ENCODE results near the gene WDR17.
A peak's percentile ranks its signal among the peaks of the same experiment; 100 is the strongest.

WDR17 gene

DNA sequence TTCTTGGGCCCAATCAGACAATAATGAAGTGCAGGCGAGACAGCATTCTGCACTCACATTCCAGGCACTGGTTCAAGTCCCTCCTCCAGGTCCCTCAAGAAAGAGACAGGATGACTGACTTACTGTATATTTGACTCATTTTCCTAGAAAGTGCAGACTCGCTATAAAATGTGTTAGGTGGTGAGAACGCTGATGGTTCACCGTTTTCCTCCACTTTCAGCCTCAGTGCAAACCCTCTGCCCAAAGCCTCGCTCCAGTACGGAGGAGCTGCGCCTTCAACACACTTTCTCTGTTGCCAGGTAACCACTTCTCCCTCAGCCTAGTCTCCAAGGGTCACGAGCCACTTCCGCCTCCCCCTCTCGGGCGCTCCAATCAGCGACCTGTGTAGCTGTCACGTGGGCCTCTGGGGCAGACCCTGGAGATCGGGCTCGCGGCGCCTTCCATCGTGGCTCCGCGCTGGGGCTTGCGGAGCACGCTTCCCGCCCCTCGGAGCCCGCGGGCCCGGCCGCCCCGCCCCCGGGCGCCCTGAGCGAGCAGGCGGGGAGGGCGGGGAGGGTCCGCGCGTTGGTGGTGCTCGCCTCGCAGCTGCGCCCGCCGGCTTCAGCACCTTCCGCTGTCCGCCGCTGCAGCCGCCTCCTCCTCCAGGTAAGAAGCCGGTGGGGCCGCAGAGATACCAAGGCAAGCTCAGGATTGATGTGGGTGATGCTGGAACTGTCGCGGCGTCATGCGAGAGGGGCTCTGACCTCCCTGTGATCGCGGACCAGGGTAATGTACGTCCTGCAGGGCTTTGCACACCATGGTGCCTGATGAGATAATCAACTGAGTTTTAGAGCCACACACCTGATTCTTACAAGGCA, at the start of gene WDR17:
WDR17 (plus strand) TSS at position 407 of the 857 bp plus-strand sequence. CDS start 45,740 bp downstream, outside the sequence.
- DNase-seq (ENCODE audit: low read depth in 2 of 3, low spot score in 2 of 3), result peak; percentile 28 to 61 (median 47)

DNA sequence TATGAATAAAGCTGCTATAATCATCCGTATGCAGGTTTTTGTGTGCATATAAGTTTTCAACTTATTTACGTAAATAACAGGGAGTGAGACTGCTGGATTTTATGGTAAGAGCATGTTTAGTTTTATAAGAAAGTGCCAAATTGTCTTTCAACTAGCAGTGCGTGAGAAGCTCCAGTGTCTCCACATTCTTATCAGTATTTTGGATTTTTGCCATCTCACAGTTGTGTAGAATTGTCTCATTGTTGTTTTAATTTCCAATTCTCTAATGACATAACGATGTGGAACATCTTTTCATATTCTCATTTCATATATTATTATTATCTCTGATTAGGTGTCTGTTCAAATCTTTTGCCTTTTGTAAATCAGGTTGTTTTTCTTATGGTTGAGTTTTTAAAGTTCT, 49.0 kb upstream of the WDR17 start:
- DNase-seq (ENCODE audit: low read depth in 2 of 3, low spot score in 2 of 3), result no peak

DNA sequence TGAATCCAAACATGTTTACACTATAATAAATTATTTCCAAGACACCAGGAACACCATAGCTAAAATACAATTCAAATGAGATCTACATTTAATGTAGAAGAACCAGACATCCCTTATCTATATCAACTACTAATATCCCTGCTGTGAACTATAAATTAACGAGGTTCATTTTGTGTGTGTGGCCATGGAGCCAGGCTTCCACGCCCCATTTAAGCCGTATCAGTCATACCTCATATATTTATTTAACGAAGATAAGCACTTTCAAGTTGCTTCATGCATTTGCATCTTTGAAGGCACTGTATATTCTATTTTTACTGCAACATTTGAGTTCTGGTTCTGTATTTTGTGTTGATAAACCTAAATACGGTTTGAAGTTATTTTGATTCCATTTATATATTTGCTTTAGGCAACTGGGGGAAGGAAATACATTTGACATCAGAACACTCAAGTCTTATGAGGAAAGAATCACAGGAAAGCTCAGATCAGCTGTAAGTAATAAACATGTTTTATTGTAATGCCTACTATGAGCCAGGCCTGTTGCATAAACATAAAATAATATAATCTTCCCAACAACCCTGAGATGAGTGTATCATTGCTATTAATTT, 45.1 kb upstream of the WDR17 start:
- DNase-seq (ENCODE audit: low read depth in 2 of 3, low spot score in 2 of 3), result no peak

DNA sequence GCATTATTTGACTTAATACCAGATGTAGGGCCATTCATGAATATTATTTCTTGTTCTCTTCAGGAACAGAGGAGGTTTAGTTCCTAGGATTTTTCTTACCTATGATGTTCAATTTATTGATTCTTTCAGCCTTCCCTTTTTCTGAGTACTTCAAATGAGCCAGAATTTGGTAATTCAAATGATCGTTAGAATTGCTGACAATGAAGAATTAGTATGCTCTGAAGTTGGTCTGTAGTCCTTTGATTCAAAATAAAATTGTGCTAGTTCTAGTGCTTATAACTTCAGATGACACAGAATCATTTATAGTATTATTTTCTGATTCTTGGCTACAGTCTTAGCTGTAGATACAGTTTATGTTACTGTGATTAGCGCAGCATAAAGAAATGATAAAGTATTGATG, 35.2 kb upstream of the WDR17 start:
- no peak for DNase-seq (ENCODE audit: low read depth in 2 of 3, low spot score in 2 of 3)

- no peak for DNase-seq (ENCODE audit: low read depth in 2 of 3, low spot score in 2 of 3)
These were observed 33.7 kb upstream of the WDR17 start for GRCh38 chr4:176031922-176032321.

DNA sequence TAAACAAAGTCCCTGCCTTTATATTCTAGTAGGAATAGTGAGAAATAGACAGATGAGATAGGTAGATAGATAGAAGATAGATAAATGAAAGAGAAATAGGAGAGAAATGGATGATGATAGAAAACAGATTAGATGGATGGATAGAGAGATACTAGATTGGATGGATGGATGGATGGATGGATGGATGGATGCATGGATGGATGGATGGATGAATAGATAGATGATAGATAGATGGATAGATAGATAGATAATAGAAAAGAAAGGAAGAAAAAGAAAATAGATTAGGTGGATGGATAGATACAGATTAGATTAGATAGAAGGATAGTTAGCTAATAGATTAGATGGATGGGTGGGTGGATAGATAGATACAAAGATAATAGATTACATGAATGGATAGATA, 33.2 kb upstream of the WDR17 start:
- no peak for DNase-seq (ENCODE audit: low read depth in 2 of 3, low spot score in 2 of 3)

DNA sequence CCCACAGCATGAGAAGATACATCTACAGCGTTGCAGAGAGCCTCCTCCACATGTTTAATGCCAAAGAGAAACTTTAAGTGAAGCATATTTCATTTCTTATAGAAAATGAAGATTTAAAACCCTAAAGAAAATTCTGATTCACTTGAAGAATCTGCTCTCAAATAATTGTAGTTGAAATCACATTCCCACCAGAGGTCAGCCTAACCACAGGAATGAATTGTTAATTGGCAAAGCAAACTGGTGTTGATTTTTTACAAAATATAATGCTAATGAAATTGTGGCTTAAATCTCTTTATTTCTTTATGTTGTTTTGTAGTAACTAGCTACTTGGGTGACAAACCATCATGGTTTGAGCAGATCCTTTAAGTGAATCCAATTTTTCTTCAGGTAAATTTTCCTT, 31.1 kb upstream of the WDR17 start:
- DNase-seq (ENCODE audit: low read depth in 2 of 3, low spot score in 2 of 3), result no peak

DNA sequence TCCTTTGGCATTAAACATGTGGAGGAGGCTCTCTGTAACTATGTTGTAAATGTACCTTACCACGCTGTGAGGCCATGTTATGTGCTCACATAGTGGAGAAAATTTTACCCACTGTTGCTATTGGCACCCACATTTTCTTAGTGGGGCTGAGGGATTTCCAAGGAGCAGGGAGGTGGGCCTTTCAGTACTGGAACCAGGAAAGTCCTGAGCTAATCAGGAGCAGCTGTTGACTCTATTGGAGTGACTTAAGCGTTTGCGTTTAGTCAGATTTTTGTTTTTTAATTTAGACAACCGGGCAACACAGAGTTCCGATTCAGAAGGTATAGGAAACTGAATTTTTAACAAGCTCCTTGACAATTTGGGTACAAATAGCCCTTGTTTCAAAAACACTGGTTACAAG, 30.7 kb upstream of the WDR17 start:
- DNase-seq (ENCODE audit: low read depth in 2 of 3, low spot score in 2 of 3), result no peak

- DNase-seq (ENCODE audit: low read depth in 2 of 3, low spot score in 2 of 3), result no peak
These were observed 28.9 kb upstream of the WDR17 start for GRCh38 chr4:176036585-176037205.

GRCh38 chr4:176038789-176039188, 26.9 kb upstream of the WDR17 start:
- DNase-seq (ENCODE audit: low read depth in 2 of 3, low spot score in 2 of 3), result no peak

- DNase-seq (ENCODE audit: low read depth in 2 of 3, low spot score in 2 of 3), result no peak
These were observed 23.4 kb upstream of the WDR17 start for GRCh38 chr4:176042195-176042594.

DNA sequence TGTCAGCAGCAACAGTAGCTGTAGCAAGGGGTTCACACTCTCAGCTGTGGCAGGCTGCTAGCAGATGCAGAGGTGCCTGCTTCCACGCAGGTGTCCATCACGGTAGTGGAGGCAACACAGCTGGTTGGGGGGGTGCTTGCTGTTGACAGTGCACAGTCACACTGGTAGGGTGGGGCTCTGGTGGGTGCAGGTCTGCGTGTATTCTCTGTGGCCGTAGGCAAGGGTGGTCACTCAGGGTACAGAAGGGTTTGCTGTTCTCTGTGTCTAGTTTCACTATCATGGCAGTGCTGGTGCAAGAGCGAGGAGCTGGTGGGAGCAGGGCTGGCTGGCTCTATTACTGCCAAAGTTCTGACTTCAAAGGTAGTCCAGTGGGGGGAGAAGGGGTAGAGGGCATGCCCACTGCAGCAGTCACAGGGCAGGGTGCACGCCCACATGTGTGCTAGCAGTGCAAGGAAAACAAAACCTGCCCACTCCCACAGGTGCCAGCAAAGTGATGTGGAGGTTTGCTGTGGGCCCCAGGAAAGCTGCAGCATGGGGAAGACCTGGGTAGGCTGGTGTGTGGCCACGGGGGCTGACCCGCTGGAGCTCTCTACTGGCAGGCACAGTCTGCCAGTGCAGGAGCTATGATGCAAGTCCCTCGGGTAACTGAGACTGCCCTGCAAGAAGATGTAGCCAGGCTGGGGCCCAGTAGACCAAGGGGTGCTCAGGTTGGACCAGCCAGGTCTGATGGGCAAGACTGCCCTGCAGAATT, 21.6 kb upstream of the WDR17 start:
- no peak for DNase-seq (ENCODE audit: low read depth in 2 of 3, low spot score in 2 of 3)

- no peak for DNase-seq (ENCODE audit: low read depth in 2 of 3, low spot score in 2 of 3)
These were observed 21.1 kb upstream of the WDR17 start for GRCh38 chr4:176044589-176044951.

DNA sequence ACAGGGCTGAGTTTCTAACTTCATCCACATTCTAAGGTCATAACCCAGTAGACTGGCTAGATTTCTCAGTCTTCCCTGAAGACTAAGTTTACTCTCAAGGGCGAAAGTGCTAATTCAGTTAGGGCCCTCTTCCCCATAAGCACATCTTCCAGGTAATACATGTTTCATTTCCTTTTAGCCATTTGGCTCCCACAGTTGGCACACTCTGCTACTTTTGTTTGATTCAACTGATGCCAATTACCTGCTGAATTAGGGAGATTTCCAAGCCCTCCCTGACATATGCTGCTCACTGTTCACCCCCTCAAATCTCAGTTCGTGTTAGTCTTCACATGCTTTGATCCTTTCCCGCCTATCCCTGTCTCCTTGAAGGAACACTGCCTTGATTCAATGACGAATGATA, 17.0 kb upstream of the WDR17 start:
- DNase-seq (ENCODE audit: low read depth in 2 of 3, low spot score in 2 of 3), result no peak

GRCh38 chr4:176052744-176053143, 12.9 kb upstream of the WDR17 start:
- no peak for DNase-seq (ENCODE audit: low read depth in 2 of 3, low spot score in 2 of 3)

GRCh38 chr4:176053785-176054184, 11.9 kb upstream of the WDR17 start:
- DNase-seq (ENCODE audit: low read depth in 2 of 3, low spot score in 2 of 3), result no peak

DNA sequence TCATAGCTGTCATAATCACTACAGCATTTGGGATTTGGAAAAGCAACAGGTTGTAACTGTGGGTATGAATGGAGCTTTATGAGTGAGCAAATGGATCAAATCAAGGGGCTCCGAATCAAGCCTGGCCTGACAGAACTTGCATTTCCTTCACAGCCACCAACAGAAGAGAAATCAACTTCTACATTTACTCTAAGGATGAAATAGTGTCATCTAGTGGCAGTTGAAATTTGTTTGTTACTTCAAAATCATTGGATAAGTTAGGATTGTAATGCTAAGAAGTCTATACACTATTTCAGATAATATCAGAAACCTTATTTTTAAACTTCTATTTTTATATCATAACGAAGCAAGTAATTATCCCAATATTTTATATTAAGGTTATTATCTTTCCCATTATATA, 10.7 kb upstream of the WDR17 start:
- no peak for DNase-seq (ENCODE audit: low read depth in 2 of 3, low spot score in 2 of 3)

DNA sequence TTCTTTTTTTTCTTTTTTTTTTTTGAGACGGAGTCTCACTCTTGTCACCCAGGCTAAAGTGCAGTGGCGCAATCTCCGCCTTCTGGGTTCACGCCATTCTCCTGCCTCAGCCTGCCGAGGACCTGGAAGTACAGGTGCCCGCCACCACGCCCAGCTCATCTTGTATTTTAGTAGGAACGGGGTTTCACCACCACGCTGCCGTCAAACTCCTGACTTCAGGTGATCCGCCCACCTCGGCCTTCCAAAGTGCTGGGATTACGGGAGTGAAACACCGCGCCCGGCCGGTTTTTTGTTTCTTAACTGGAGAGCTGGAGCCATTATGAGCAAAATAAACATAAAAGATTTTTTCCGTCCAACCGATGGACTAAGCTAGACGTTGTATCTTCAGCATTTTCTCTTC, 1.9 kb upstream of the WDR17 start:
- DNase-seq (ENCODE audit: low read depth in 2 of 3, low spot score in 2 of 3), result no peak

GRCh38 chr4:176064539-176064938, 1.1 kb upstream of the WDR17 start:
- no peak for DNase-seq (ENCODE audit: low read depth in 2 of 3, low spot score in 2 of 3)

GRCh38 chr4:176066757-176067156, 1.1 kb downstream of the WDR17 start:
- no peak for DNase-seq (ENCODE audit: low read depth in 2 of 3, low spot score in 2 of 3)

DNA sequence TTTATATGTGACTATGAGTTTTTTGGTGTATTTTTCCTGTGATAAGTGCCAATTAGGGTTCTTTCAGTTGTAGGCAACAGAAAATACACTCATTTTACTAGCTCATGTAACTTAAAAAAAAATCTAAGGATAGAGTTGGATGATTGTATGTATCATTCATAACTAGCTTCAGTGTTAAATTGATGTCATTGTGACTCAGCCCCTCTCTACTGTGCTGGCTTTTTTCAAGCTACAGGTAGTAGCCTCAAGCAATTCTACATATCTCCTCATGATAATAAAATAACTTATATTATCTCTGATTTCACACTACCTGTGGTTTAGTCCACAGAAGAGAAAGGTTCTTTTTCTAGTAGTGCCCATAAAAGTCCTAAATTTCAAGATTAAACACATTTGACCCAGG, 11.9 kb downstream of the WDR17 start:
- DNase-seq (ENCODE audit: low read depth in 2 of 3, low spot score in 2 of 3), result no peak

DNA sequence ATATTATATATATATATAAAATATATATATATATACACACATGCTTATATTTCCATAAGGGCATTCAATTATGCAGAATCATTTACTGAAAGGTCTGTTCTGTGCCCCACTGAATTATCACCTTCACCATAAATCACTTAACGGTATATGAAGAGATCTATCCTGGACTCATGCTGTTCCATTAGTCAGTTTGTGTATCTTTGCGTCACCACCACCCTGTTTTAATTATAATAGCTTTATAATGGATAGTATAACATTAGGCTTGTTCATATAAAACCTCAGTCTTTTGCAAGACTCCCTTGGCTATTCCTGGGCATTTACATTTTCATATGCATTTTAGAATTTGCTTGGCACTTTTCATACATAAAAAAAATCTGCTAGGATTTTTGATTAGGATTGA, 19.1 kb downstream of the WDR17 start:
- no peak for DNase-seq (ENCODE audit: low read depth in 2 of 3, low spot score in 2 of 3)
